Measurements from ENCODE around the gene ADAMTSL1.

The ADAMTSL1 gene

GRCh38 chr9:18847576-18848275, 373.8 kb downstream of the ADAMTSL1 start:
- TF ChIP-seq CTCF (IDR thresholded peaks at IDR 0.05; ENCODE audit: low read depth, low read length): no peak
- no peak for DNase-seq (ENCODE audit: low read depth in 2 of 2)

GRCh38 chr9:18848657-18849056, 374.7 kb downstream of the ADAMTSL1 start:
- no peak for DNase-seq (ENCODE audit: low read depth in 2 of 2)
- no peak overlapping the region for H3K4me3 ChIP-seq (replicated peaks in 1 of 2; ENCODE audit: low read depth in 2 of 2, low read length in 2 of 2)
- TF ChIP-seq CTCF (IDR thresholded peaks at IDR 0.05; ENCODE audit: low read depth, low read length): no peak

More at GRCh38 chr9:18847576-18848275, 373.8 kb downstream of the ADAMTSL1 start:
- no peak overlapping the region for H3K4me3 ChIP-seq (replicated peaks in 1 of 2; ENCODE audit: low read depth in 2 of 2, low read length in 2 of 2)

GRCh38 chr9:18849270-18849669, 375.3 kb downstream of the ADAMTSL1 start:
- no peak overlapping the region for H3K4me3 ChIP-seq (replicated peaks in 1 of 2; ENCODE audit: low read depth in 2 of 2, low read length in 2 of 2)
- no peak for TF ChIP-seq CTCF (IDR thresholded peaks at IDR 0.05; ENCODE audit: low read depth, low read length)
- no peak for DNase-seq (ENCODE audit: low read depth in 2 of 2)

DNA sequence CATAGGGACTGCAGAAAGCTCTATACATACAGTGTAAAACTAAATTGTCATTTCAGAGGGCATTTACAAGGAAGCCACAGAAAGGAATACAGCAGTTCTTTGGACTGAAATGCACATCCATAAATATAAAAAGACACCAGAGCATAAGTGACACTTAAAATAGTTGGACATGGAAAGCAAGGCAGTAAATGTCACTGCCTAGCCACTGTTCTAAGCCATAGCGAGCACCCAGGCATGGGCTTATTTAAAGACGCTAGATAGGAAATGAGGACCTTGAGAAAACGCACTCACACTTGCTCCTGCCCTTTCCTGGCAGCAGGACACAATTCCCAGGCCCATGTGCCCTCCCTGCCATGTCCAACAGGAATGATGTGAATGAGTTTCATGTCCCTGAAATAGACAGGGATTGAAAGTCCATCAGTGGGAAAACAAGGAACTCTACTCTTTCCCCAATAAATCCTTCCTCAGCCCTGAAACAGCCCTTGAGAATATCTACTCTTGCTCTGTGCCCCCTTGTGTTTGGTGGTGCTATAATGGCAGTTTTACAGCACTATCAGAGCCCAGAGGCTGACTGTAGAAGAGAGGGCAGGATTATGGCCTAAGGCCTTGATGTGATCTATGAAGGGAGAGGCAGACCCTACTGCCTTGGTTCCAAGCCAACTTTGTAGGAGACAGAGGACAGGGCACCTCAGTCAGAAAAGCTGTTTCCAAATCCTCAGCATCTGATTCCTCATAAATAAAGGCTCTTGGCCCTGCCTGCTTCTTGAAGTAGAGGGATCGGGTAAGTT, 376.1 kb downstream of the ADAMTSL1 start:
- no peak overlapping the region for H3K4me3 ChIP-seq (replicated peaks in 1 of 2; ENCODE audit: low read depth in 2 of 2, low read length in 2 of 2)
- no peak for DNase-seq (ENCODE audit: low read depth in 2 of 2)
- no peak for TF ChIP-seq CTCF (IDR thresholded peaks at IDR 0.05; ENCODE audit: low read depth, low read length)

DNA sequence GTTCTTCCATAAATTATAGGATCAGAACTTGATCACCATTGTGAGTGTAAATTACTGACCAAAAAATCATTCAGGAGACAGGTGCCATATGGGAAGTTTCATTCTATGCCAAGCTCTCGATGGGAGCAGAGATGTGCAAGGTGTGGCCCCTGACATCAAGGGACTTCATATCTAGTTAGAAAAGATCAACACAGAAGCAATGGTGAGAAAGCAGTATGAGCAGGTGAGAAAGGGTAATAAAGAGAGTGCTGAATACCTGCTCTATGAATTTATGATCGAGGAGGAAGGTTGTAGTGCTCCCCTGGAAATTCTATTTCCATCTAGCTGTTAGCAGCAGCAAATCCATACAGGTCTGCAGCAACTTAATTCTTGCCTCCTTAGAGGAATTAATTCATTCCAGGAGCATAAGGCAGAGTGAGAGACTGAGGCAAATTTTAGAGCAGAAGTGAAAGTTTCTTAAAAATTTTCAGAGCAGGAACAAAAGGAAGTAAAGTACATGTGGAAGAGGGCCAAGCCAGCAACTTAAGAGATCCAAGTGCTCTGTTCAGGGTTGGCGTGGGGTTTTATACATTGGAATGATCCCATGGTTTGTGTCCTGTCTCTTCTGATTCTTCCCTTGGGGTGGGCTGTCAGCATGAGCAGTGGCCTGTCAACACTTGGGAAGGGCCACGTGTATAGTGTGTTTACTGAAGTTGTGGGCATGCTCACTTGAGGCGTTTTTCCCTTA, 377.3 kb downstream of the ADAMTSL1 start:
- no peak for TF ChIP-seq CTCF (IDR thresholded peaks at IDR 0.05; ENCODE audit: low read depth, low read length)
- H3K4me3 ChIP-seq (replicated peaks in 1 of 2; ENCODE audit: low read depth in 2 of 2, low read length in 2 of 2): no peak overlapping the region
- no peak for DNase-seq (ENCODE audit: low read depth in 2 of 2)

DNA sequence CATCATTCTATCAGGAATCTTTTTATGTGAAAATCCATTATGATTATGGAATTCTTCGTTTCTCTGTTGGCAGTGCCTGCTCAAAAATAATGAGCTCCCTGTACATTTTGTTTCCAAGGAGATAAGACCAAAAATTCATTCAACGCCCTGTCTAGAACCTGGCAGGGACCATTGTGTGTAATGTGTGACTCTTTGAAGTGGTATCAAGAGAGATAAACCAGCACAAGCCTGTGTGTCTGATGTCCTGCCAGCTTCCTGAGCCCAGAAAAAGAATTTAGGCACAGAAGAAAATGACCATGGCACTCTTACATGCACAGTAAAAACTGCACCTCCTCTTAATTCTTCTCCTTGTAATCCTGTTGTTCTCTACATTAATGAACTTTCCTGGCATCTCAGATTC, 381.7 kb downstream of the ADAMTSL1 start:
- H3K4me3 ChIP-seq (replicated peaks in 1 of 2; ENCODE audit: low read depth in 2 of 2, low read length in 2 of 2): no peak overlapping the region
- TF ChIP-seq CTCF (IDR thresholded peaks at IDR 0.05; ENCODE audit: low read depth, low read length): no peak
- DNase-seq (ENCODE audit: low read depth in 2 of 2): peak in 1 of 2 donors; percentile 68
